Thyroid gland (tissue), 4 donors: ENCODE data around the gene IKZF2. TPM values are rescaled to one million over a fixed set of nuclear protein-coding genes. Genes with fewer than 3 reads are reported as not detected.

Experiments
- DNase-seq, 2 donors: peaks; one replicate each; pipeline ENCODE4 v3.0.0-alpha.2; 2019
- H3K27ac ChIP-seq, 3 donors: fragments of 200-600 bp; sonication (generic); 1 replicate in 2 of 3; 2 replicates in 1 of 3; pipeline ENCODE4 v1.5.1; 2016 to 2019; ENCODE audit warnings: mild to moderate bottlenecking in 1 of 3, moderate library complexity in 1 of 3
- H3K27me3 ChIP-seq: fragments of 200-600 bp; sonication (generic); one replicate; pipeline ENCODE4 v1.5.1; 2019
- H3K36me3 ChIP-seq, 2 donors: fragments of 200-600 bp; sonication (generic); one replicate each; pipeline ENCODE4 v1.5.1; 2016 to 2019
- H3K4me1 ChIP-seq, 2 donors: fragments of 200-600 bp; sonication (generic); one replicate each; pipeline ENCODE4 v1.5.1; 2017 to 2019
- H3K4me3 ChIP-seq, 3 donors: fragments of 200-600 bp; sonication (generic); replicated peaks in 1 of 3; 1 replicate in 2 of 3; 2 replicates in 1 of 3; pipeline ENCODE4 v1.5.1; 2016; ENCODE audit warnings: mild to moderate bottlenecking in 1 of 3
- H3K9me3 ChIP-seq: fragments of 200-600 bp; sonication (generic); one replicate; pipeline ENCODE4 v1.5.1; 2017
- POLR2A ChIP-seq, 2 donors: fragments of 450-650 bp; IDR thresholded peaks; one replicate each; pipeline ENCODE4 v1.6.1; 2017; ENCODE audit warnings: antibody characterized with exemption in 2 of 2, mild to moderate bottlenecking in 2 of 2, moderate library complexity in 1 of 2
- WGBS, 2 donors: methylation state at CpG; one replicate each; pipeline ENCODE4 v1.1.5; 2017; 5-methylcytosine and 5-hydroxymethylcytosine counted together
- intact Hi-C: fragments of 100-400 bp; cut with DNase I; formaldehyde crosslinking; loops from one replicate; pipeline ENCODE4 v1.15.1; 2023
- total RNA-seq, 4 donors: library from RNA; depleted of rRNA; stranded (reverse); fragments of >200 nt; gene quantifications; one replicate each; pipeline ENCODE4 v1.2.3, GENCODE V29; 2016
- TF ChIP-seq, protein P1 (sequence below), 6 experiments: fragments of 200-600 bp in 3 of 6; fragments of 450-650 bp in 3 of 6; sonication (generic) in 3 of 6; IDR thresholded peaks; one replicate each; pipeline ENCODE4 v1.5.1; 2016 to 2019; ENCODE audit warnings: antibody characterized with exemption in 6 of 6, mild to moderate bottlenecking in 2 of 6, inconsistent platforms in 1 of 6, moderate library complexity in 1 of 6

IKZF2 gene
- total RNA-seq, 4 donors from 2014 or later, result 25.3 to 84.8 (median 47.2) TPM

DNA sequence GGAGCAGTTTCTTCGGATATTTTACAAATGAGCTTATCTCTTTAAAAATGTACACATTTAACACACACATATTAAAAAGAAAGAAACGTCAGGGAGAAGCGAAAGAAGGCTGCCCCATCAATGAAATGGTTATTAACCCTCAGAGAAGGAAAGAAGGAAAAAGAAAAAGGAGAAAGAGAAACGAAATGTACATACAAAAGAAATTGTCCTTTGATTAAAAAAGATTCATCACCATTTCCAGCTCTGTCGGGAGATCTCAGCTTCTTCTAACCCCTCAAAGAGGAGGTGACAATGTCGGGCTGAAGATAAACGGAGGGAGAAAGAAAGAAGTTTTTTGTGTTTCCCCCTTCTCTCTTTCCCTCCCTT, 1.5 kb downstream of the IKZF2 start:
- Histone ChIP-seq H3K36me3 (no peaks in the 10 kb centered on the region), H3K27ac (peak overlapping the region; percentile 82 to 86 (median 83)), H3K9me3 (no peaks in the 10 kb centered on the region), H3K4me1 (peaks cover 11 to 33% of the 10 kb centered on the region in 2 donors), H3K27me3 (no peaks in the 10 kb centered on the region), H3K4me3 (peak overlapping the region in 2 of 3 donors; percentile 44 to 62)
- 0 to 1% methylated on average over 7 of the region's 7 CpGs for WGBS, 2 donors
- no peak for TF ChIP-seq POLR2A (IDR thresholded peaks at IDR 0.05)
- TF ChIP-seq, protein P1, sequence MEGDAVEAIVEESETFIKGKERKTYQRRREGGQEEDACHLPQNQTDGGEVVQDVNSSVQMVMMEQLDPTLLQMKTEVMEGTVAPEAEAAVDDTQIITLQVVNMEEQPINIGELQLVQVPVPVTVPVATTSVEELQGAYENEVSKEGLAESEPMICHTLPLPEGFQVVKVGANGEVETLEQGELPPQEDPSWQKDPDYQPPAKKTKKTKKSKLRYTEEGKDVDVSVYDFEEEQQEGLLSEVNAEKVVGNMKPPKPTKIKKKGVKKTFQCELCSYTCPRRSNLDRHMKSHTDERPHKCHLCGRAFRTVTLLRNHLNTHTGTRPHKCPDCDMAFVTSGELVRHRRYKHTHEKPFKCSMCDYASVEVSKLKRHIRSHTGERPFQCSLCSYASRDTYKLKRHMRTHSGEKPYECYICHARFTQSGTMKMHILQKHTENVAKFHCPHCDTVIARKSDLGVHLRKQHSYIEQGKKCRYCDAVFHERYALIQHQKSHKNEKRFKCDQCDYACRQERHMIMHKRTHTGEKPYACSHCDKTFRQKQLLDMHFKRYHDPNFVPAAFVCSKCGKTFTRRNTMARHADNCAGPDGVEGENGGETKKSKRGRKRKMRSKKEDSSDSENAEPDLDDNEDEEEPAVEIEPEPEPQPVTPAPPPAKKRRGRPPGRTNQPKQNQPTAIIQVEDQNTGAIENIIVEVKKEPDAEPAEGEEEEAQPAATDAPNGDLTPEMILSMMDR (IDR thresholded peaks at IDR 0.05), result no peak
- DNase-seq, result no peak
- intact Hi-C loops, result loop anchor here (10.0 kb wide), 1 partner anchor 465 kb away; no protein-coding TSS in a partner anchor

DNA sequence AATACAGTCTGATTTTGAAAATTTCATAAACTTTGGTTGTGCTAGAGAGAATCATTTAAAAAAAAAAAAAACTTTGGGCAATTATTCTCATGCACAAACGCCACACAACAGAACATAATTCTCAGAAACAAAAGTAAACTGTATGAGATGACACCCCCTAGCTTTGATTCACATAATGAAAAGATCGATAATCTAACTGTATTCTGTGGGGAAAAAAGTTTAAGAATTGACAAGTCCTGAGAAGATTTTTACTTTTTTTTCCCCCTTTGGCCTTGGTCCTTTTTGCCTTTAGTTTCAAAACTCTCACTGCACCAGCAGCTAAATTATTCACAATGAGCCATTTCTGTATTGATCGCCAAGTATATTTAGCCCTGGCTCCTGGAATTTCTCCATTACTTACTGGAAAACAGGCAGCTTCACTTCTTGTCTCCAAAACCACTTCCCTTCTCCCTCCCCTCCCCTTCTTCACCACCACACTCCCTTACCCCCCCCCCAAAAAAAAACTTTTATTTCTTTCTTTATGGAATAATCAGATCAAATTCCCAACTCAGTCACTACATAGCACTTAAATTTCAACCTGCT, 2.0 kb downstream of the IKZF2 start:
- DNase-seq, result no peak
- Histone ChIP-seq H3K9me3 (no peaks in the 10 kb centered on the region), H3K27ac (peak overlapping the region; percentile 82 to 86 (median 83)), H3K4me1 (peaks cover 11 to 29% of the 10 kb centered on the region in 2 donors), H3K36me3 (no peaks in the 10 kb centered on the region), H3K4me3 (peak overlapping the region in 2 of 3 donors; percentile 44 to 62), H3K27me3 (no peaks in the 10 kb centered on the region)
- TF ChIP-seq POLR2A (IDR thresholded peaks at IDR 0.05), result no peak
- TF ChIP-seq, protein P1 (IDR thresholded peaks at IDR 0.05), result peak in 2 of 6 experiments; percentile 23 to 24
- WGBS, 2 donors, result 23% methylated on average over 3 of the region's 3 CpGs
- intact Hi-C loops, result loop anchor here (10.0 kb wide), 1 partner anchor 465 kb away; no protein-coding TSS in a partner anchor

DNA sequence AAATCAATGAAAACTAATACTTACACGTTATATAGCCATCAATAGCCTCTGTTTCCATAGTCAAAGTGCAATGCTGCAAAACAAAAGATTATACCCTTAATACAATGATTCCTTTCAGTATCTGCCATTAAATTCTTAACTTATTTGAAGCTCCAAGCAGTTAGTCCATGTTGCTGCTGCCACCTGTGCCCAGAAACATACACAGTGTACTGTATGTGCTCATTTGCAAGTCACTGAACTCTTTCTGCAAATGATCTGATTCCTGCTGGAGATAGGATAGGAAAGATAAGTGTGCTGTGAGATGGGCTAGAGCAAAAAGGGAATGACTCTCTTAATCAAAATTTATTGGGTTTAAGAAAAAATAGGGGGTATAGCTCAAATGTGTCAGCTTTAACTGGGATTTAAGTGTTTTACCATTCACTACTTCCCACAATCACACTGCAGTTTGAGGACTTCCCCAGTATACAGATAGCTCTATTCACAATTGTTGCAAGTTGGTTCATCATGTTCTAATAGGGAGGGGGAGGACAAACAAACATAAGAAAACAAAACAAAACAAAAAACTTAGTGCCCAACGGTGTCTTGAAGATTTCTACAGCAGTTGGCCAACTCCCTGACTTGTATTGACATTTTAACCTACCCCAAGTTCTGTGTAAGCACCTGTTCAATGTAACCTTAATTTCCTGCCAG, 2.7 kb downstream of the IKZF2 start:
- DNase-seq, result no peak
- Histone ChIP-seq H3K9me3 (no peaks in the 10 kb centered on the region), H3K27ac (no peak overlapping the region), H3K4me1 (peaks cover 11 to 29% of the 10 kb centered on the region in 2 donors), H3K27me3 (no peaks in the 10 kb centered on the region), H3K4me3 (peak overlapping the region in 1 of 3 donors; percentile 44), H3K36me3 (no peaks in the 10 kb centered on the region)
- TF ChIP-seq, protein P1 (IDR thresholded peaks at IDR 0.05), result no peak
- no peak for TF ChIP-seq POLR2A (IDR thresholded peaks at IDR 0.05)
- intact Hi-C loops, result loop anchor here (10.0 kb wide), 1 partner anchor 464 kb away; no protein-coding TSS in a partner anchor
- WGBS, 2 donors, result 38 to 42% methylated on average over 2 of the region's 2 CpGs

DNA sequence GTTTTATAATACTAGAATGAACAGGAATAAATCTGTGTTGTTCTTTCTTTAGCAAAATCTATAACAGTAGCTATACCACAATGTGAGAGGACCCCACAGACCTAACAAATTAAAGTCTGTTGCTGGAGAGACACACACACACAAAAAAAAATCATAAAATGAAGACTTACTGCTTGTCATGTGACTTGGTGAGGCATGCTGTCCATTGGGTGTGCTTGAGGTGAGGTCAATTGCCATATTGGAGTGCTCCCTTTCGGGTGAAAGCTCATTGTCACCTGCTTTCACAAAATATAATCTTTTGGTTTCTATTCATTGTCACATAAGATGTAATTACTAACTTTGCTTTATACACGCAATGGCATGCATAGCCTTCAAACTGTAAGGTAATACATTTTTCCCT, 3.9 kb downstream of the IKZF2 start:
- TF ChIP-seq POLR2A (IDR thresholded peaks at IDR 0.05), result no peak
- TF ChIP-seq, protein P1 (IDR thresholded peaks at IDR 0.05), result no peak
- WGBS, 2 donors, result 89 to 90% methylated on average over 2 of the region's 2 CpGs
- H3K4me1 ChIP-seq, result peaks cover 11 to 29% of the 10 kb centered on the region in 2 donors
- H3K4me3 ChIP-seq, result no peak overlapping the region
- DNase-seq, result no peak
- intact Hi-C loops, result loop anchor here (10.0 kb wide), 1 partner anchor 463 kb away; no protein-coding TSS in a partner anchor
- no peaks in the 10 kb centered on the region for H3K9me3 ChIP-seq
- H3K27me3 ChIP-seq, result no peaks in the 10 kb centered on the region
- no peaks in the 10 kb centered on the region for H3K36me3 ChIP-seq
- no peak overlapping the region for H3K27ac ChIP-seq
